Right lobe of liver (tissue), 6 donors: ENCODE data around the gene CAPN13. TPM values are rescaled to one million over a fixed set of nuclear protein-coding genes. Genes with fewer than 3 reads are reported as not detected.

Experiments
- ATAC-seq, 4 donors: fragments of 200-7000 bp; cut with Tn5 transposase; one replicate each; pipeline ENCODE4 v1.9.1; 2020; ENCODE audit warnings: mild to moderate bottlenecking in 4 of 4, moderate library complexity in 4 of 4
- DNase-seq, 3 donors: peaks; one replicate each; pipeline ENCODE4 v3.0.0-alpha.2; 2020
- H3K27ac ChIP-seq, 3 donors: fragments of 200-600 bp; one replicate each; pipeline ENCODE4 v1.8.0; 2022
- H3K27me3 ChIP-seq, 2 donors: fragments of 200-600 bp; one replicate each; pipeline ENCODE4 v1.8.0; 2022
- H3K36me3 ChIP-seq, 4 donors: fragments of 200-600 bp; sonication (generic) in 1 of 4; one replicate each; pipeline versions ENCODE4 v1.5.1 to v1.8.0; 2017 to 2022; ENCODE audit warnings: control low read depth in 1 of 4
- H3K4me1 ChIP-seq, 4 donors: fragments of 200-600 bp; sonication (generic) in 1 of 4; one replicate each; pipeline versions ENCODE4 v1.5.1 to v1.8.0; 2017 to 2022; ENCODE audit warnings: control low read depth in 1 of 4
- H3K4me3 ChIP-seq, 3 donors: fragments of 200-600 bp; one replicate each; pipeline ENCODE4 v1.8.0; 2022
- H3K9me3 ChIP-seq, 4 donors: fragments of 200-600 bp; sonication (generic) in 1 of 4; one replicate each; pipeline versions ENCODE4 v1.5.1 to v1.8.0; 2017 to 2022; ENCODE audit warnings: control low read depth in 1 of 4
- POLR2A ChIP-seq: fragments of 450-650 bp; IDR thresholded peaks from one replicate; pipeline ENCODE4 v1.6.1; 2017; ENCODE audit warnings: antibody characterized with exemption, mild to moderate bottlenecking
- WGBS: methylation state at CpG from one replicate; pipeline ENCODE4 v1.1.6; 2018; ENCODE audit warnings: low coverage, low lambda C conversion rate; ENCODE audit not compliant: insufficient coverage; ENCODE audit errors: missing lambda C conversion rate; 5-methylcytosine and 5-hydroxymethylcytosine counted together
- intact Hi-C, 2 donors: fragments of 100-400 bp; cut with DNase I; formaldehyde crosslinking; loops; one replicate each; pipeline versions ENCODE4 v1.11.2 to v1.14.1; 2022
- total RNA-seq, 6 experiments: library from RNA; depleted of rRNA in 2 of 6; stranded (reverse); fragments of >200 nt in 2 of 6; fragmentation: NEBNext Ultra II Directional in 3 of 6; extraction: Animal tissue kit (Norgen Biotek cat#: 25700) in 3 of 6; gene quantifications; one replicate each; pipeline versions ENCODE4 v1.1.0 to v1.2.4, GENCODE V29; 2016 to 2023
- TF ChIP-seq, protein P1 (sequence below), 4 donors: fragments of 200-600 bp in 3 of 4; fragments of 450-650 bp in 1 of 4; IDR thresholded peaks; one replicate each; pipeline versions ENCODE4 v1.5.1 to v1.8.0; 2016 to 2022; ENCODE audit warnings: antibody characterized with exemption in 4 of 4, mild to moderate bottlenecking in 2 of 4
- donor health status: DM: no; HTN: yes; CAD: no.
- donor health status: DM: no; HTN: no; CAD: no.
- donor health status: DM: no; HTN: no; CAD: no.
- donor health status: DM: no; HTN: yes; CAD: no.
- donor health status: DM: no; HTN: yes; CAD: no.

CAPN13 gene
- total RNA-seq, 6 experiments from 2014 or later, result 0.09 to 3.8 (median 1.00) TPM; not detected in 2

GRCh38 chr2:30686000-30686399 lies 121.2 kb downstream of the CAPN13 start:
- H3K27ac ChIP-seq, result no peak overlapping the region
- intact Hi-C loops, result no loop called here
- H3K36me3 ChIP-seq, result no peaks in the 10 kb centered on the region
- TF ChIP-seq POLR2A, result no peak
- TF ChIP-seq, protein P1, sequence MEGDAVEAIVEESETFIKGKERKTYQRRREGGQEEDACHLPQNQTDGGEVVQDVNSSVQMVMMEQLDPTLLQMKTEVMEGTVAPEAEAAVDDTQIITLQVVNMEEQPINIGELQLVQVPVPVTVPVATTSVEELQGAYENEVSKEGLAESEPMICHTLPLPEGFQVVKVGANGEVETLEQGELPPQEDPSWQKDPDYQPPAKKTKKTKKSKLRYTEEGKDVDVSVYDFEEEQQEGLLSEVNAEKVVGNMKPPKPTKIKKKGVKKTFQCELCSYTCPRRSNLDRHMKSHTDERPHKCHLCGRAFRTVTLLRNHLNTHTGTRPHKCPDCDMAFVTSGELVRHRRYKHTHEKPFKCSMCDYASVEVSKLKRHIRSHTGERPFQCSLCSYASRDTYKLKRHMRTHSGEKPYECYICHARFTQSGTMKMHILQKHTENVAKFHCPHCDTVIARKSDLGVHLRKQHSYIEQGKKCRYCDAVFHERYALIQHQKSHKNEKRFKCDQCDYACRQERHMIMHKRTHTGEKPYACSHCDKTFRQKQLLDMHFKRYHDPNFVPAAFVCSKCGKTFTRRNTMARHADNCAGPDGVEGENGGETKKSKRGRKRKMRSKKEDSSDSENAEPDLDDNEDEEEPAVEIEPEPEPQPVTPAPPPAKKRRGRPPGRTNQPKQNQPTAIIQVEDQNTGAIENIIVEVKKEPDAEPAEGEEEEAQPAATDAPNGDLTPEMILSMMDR (IDR thresholded peaks at IDR 0.05), result peak in 3 of 4 donors; percentile 12 to 38 (median 23)
- 43% methylated on average over 1 of the region's 2 CpGs for WGBS
- peak; percentile 42 to 87 (median 64) for ATAC-seq
- DNase-seq, result peak in 1 of 3 donors; percentile 34
- H3K4me3 ChIP-seq, result no peak overlapping the region
- no peaks in the 10 kb centered on the region for H3K4me1 ChIP-seq
- H3K27me3 ChIP-seq, result no peaks in the 10 kb centered on the region
- H3K9me3 ChIP-seq, result no peaks in the 10 kb centered on the region

DNA sequence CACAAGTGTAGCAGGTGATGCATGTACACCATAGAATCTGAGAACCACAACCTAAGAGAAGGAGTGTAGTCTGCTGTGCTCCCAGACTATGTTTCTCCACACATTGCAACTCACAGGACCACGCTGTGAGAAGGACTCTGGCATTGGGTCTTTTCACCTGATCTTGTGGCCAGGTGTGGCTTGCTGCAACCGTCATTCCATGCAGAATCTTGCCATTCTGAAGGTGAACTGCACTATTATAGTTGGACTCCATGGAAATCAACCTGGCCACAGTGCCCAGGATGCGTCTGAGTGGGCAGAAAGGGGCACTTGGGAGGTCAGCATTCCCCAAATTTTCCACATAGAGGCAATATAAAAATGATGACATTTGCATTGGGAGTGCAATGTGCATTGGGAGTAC lies 122.2 kb downstream of the CAPN13 start:
- no peak overlapping the region for H3K27ac ChIP-seq
- H3K27me3 ChIP-seq, result no peaks in the 10 kb centered on the region
- no peak overlapping the region for H3K4me3 ChIP-seq
- H3K9me3 ChIP-seq, result no peaks in the 10 kb centered on the region
- intact Hi-C loops, result no loop called here
- no peak for TF ChIP-seq POLR2A
- TF ChIP-seq, protein P1 (IDR thresholded peaks at IDR 0.05), result no peak
- H3K4me1 ChIP-seq, result no peaks in the 10 kb centered on the region
- no peaks in the 10 kb centered on the region for H3K36me3 ChIP-seq
- DNase-seq (peak in 1 of 3 donors; percentile 25), ATAC-seq (no peak)
- WGBS, result 77% methylated on average over 3 of the region's 3 CpGs

DNA sequence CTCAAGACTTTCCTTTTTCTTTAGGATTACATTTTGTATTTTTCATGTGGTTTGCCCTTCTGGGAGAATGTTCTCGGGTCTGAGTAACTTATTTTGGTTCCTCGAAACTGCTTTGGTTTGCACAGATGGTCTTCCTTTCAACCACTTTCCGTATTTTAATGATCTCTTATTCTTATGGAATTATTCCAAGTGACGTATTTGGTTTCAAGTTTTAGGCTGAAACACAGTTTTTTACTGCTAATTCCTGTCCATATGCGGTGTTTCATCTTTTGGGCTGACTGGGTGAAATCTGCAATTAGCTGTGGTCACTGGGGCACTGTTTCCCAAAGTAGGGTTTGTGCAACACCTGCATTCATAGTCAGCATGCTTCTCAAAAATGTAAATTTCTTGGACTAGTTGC lies 122.7 kb downstream of the CAPN13 start:
- no peak for ATAC-seq
- DNase-seq, result no peak
- Histone ChIP-seq H3K27me3 (no peaks in the 10 kb centered on the region), H3K27ac (no peak overlapping the region), H3K4me3 (no peak overlapping the region), H3K36me3 (no peaks in the 10 kb centered on the region), H3K9me3 (no peaks in the 10 kb centered on the region), H3K4me1 (no peaks in the 10 kb centered on the region)
- no peak for TF ChIP-seq POLR2A
- TF ChIP-seq, protein P1 (IDR thresholded peaks at IDR 0.05), result no peak
- intact Hi-C loops, result no loop called here
- WGBS, result 65% methylated on average over 5 of the region's 5 CpGs

- no peaks in the 10 kb centered on the region for H3K36me3 ChIP-seq
- no peak for TF ChIP-seq POLR2A
- TF ChIP-seq, protein P1 (IDR thresholded peaks at IDR 0.05), result no peak
- DNase-seq (peak in 1 of 3 donors; percentile 22), ATAC-seq (no peak)
- intact Hi-C loops, result no loop called here
- WGBS, result 71% methylated on average over 7 of the region's 8 CpGs
- no peaks in the 10 kb centered on the region for H3K4me1 ChIP-seq
- no peaks in the 10 kb centered on the region for H3K9me3 ChIP-seq
- H3K27me3 ChIP-seq, result no peaks in the 10 kb centered on the region
- no peak overlapping the region for H3K4me3 ChIP-seq
- no peak overlapping the region for H3K27ac ChIP-seq
Observed at GRCh38 chr2:30684026-30684425, 123.2 kb downstream of the CAPN13 start.
